ENCODE data around the gene COL24A1. TPM values are rescaled to one million over a fixed set of nuclear protein-coding genes. Genes with fewer than 3 reads are reported as not detected.

The COL24A1 gene
- total and polyA plus RNA-seq, 2 of the 8 experiments (the other 6 are each of a cell fraction or from before 2014, with no cell fraction given) = 0.23 to 1.1 TPM

GRCh38 chr1:86197206-86197855 is 40.8 kb upstream of the COL24A1 start:
- FAIRE-seq = no peak

More at GRCh38 chr1:86197206-86197855, 40.8 kb upstream of the COL24A1 start:
- H3K4me3 ChIP-seq (ENCODE audit: extremely low read depth in 1 of 4, insufficient read depth in 2 of 4, low read depth in 3 of 4, low read length in 4 of 4) = no peak overlapping the region
- 90% methylated on average over 1 of the region's 1 CpG; no CpG with 5 or more reads in 1 of the 2 experiments for WGBS, 2 experiments (ENCODE audit: extremely low coverage in 1 of 2, insufficient coverage in 1 of 2, insufficient read length in 1 of 2, insufficient replicate concordance in 2 of 2, low coverage in 1 of 2, low lambda C conversion rate in 2 of 2, missing lambda C conversion rate in 1 of 2)
- H3K9me3 ChIP-seq (ENCODE audit: insufficient read depth in 2 of 2, low read depth in 1 of 2, low read length in 1 of 2) = no peaks in the 10 kb centered on the region
- no peak overlapping the region for H4K8ac ChIP-seq (ENCODE audit: extremely low read depth, insufficient read depth, low read length)
- H4K91ac ChIP-seq (replicated peaks; ENCODE audit: insufficient read length, low read length) = no peak overlapping the region
- no peaks in the 10 kb centered on the region for H3K27me3 ChIP-seq (replicated peaks in 1 of 4; ENCODE audit: control insufficient read depth in 3 of 4, extremely low read depth in 1 of 4, insufficient read depth in 3 of 4, low read length in 3 of 4)
- H3K27ac ChIP-seq (ENCODE audit: low read depth, low read length) = no peak overlapping the region
- H2BK15ac ChIP-seq (ENCODE audit: low read length) = no peak overlapping the region
- no peak overlapping the region for H3K14ac ChIP-seq (ENCODE audit: insufficient read length)
- H3K4ac ChIP-seq (replicated peaks; ENCODE audit: insufficient read length, low read depth, low read length) = no peak overlapping the region
- no peaks in the 10 kb centered on the region for H3K79me2 ChIP-seq (ENCODE audit: control insufficient read depth in 1 of 2, insufficient read depth in 2 of 2, low read length in 2 of 2)
- no peak overlapping the region for H2AFZ ChIP-seq (ENCODE audit: low read length)
- H3K4me1 ChIP-seq (replicated peaks in 1 of 4; ENCODE audit: control insufficient read depth in 3 of 4, insufficient read depth in 4 of 4, low read length in 3 of 4) = no peaks in the 10 kb centered on the region; a peak in 1 of 7 replicates
- H3K23ac ChIP-seq (ENCODE audit: insufficient read length) = no peak overlapping the region
- no peaks in the 10 kb centered on the region for H3K23me2 ChIP-seq (ENCODE audit: low read depth, low read length)
- TF ChIP-seq CEBPB (IDR thresholded peaks at IDR 0.05; ENCODE audit: low read depth, low read length) (no peak), RNF2 (IDR thresholded peaks at IDR 0.05; ENCODE audit: borderline replicate concordance, low read depth, low read length, missing control alignments, poor library complexity, severe bottlenecking) (no peak), CBX8 (IDR thresholded peaks at IDR 0.05; ENCODE audit: borderline replicate concordance, low read depth, low read length) (no peak), BCL11A (IDR thresholded peaks at IDR 0.05; ENCODE audit: low read depth in 2 of 2, low read length in 2 of 2) (no peak), RFX5 (IDR thresholded peaks at IDR 0.05; ENCODE audit: borderline replicate concordance, low read depth, low read length) (no peak), KDM4A (IDR thresholded peaks at IDR 0.05; ENCODE audit: low read depth, low read length, severe bottlenecking) (no peak)
- H3K56ac ChIP-seq (replicated peaks; ENCODE audit: insufficient read length, low read depth, low read length) = no peak overlapping the region
- H2BK12ac ChIP-seq (ENCODE audit: low read depth, low read length) = no peak overlapping the region
- no peak for DNase-seq (ENCODE audit: low read depth in 1 of 2, low spot score in 2 of 2)
- H2BK5ac ChIP-seq (ENCODE audit: low read depth, low read length) = no peak overlapping the region
- H3K9ac ChIP-seq (replicated peaks in 1 of 4; ENCODE audit: extremely low read depth in 1 of 4, low read depth in 3 of 4, low read length in 3 of 4) = no peak overlapping the region
- no peak overlapping the region for H3K18ac ChIP-seq (ENCODE audit: extremely low read depth, low read length)
- H2BK20ac ChIP-seq (ENCODE audit: low read length) = no peak overlapping the region
- H3K36me3 ChIP-seq (ENCODE audit: control insufficient read depth in 2 of 4, insufficient read depth in 4 of 4, low read length in 3 of 4) = no peaks in the 10 kb centered on the region
- H3K79me1 ChIP-seq (ENCODE audit: low read depth, low read length) = no peaks in the 10 kb centered on the region
- H4K5ac ChIP-seq (ENCODE audit: insufficient read length, low read depth, low read length) = no peak overlapping the region
- no peak overlapping the region for H2BK120ac ChIP-seq (replicated peaks; ENCODE audit: low read depth, low read length)
- POLR2A ChIA-PET (ENCODE audit: partially characterized antibody) = no interaction called here
- CTCF ChIA-PET (ENCODE audit: partially characterized antibody) = no interaction called here
- H3K4me2 ChIP-seq (ENCODE audit: insufficient read depth in 1 of 2, low read depth in 2 of 2, low read length in 2 of 2) = no peak overlapping the region
- no peak overlapping the region for H2AK5ac ChIP-seq (ENCODE audit: low read depth, low read length)
- no peaks in the 10 kb centered on the region for H4K20me1 ChIP-seq (replicated peaks in 1 of 2; ENCODE audit: control insufficient read depth in 1 of 2, insufficient read depth in 2 of 2, low read length in 2 of 2)

Measured in H1 (cell line).